Measurements from ENCODE around the gene NCKAP5.

The NCKAP5 gene

DNA sequence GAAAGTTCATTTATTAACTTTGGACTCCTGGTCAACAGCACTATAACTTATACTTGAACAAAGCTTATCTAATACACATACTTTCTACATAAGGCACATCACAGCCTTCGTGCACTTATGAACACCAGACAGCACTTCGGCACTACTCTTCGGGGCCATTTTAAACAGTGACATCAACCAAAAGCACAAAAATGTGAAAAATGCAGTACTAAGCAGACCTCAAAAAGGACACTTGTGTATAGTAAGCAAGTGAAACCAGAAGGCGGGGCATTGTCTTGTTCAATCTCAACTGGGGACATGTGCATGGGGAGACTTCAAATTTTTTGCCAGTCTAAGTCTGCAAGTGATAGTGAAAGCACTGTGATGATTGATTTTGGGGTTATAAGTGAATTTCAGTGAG lies 163.0 kb downstream of the NCKAP5 start:
- TF ChIP-seq REST (IDR thresholded peaks at IDR 0.05; ENCODE audit: insufficient replicate concordance, low read depth), result no peak
- TF ChIP-seq, protein P1, sequence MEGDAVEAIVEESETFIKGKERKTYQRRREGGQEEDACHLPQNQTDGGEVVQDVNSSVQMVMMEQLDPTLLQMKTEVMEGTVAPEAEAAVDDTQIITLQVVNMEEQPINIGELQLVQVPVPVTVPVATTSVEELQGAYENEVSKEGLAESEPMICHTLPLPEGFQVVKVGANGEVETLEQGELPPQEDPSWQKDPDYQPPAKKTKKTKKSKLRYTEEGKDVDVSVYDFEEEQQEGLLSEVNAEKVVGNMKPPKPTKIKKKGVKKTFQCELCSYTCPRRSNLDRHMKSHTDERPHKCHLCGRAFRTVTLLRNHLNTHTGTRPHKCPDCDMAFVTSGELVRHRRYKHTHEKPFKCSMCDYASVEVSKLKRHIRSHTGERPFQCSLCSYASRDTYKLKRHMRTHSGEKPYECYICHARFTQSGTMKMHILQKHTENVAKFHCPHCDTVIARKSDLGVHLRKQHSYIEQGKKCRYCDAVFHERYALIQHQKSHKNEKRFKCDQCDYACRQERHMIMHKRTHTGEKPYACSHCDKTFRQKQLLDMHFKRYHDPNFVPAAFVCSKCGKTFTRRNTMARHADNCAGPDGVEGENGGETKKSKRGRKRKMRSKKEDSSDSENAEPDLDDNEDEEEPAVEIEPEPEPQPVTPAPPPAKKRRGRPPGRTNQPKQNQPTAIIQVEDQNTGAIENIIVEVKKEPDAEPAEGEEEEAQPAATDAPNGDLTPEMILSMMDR (IDR thresholded peaks at IDR 0.05; ENCODE audit: insufficient read depth, low read length), result no peak
- TF ChIP-seq POLR2AphosphoS5 (IDR thresholded peaks at IDR 0.05; ENCODE audit: low read depth), result no peak
- no peak for TF ChIP-seq SPI1 (IDR thresholded peaks at IDR 0.05; ENCODE audit: borderline replicate concordance, low read depth)
- no peak for TF ChIP-seq GABPA (IDR thresholded peaks at IDR 0.05; ENCODE audit: low read depth)
- Histone ChIP-seq H3K4me3 (replicated peaks; ENCODE audit: insufficient read depth, low read length) (no peak overlapping the region), H3K27me3 (ENCODE audit: insufficient read depth, poor library complexity, severe bottlenecking) (no peaks in the 10 kb centered on the region), H3K27ac (replicated peaks) (no peak overlapping the region)
- no peak for DNase-seq (ENCODE audit: low read depth in 1 of 2, low spot score in 1 of 2)

GRCh38 chr2:133400411-133400810 lies 167.9 kb downstream of the NCKAP5 start:
- H3K27ac ChIP-seq (replicated peaks), result no peak overlapping the region
- no peak for DNase-seq (ENCODE audit: low read depth in 1 of 2, low spot score in 1 of 2)
- no peak for TF ChIP-seq REST (IDR thresholded peaks at IDR 0.05; ENCODE audit: insufficient replicate concordance, low read depth)
- no peak for TF ChIP-seq GABPA (IDR thresholded peaks at IDR 0.05; ENCODE audit: low read depth)
- no peak overlapping the region for H3K4me3 ChIP-seq (replicated peaks; ENCODE audit: insufficient read depth, low read length)
- no peaks in the 10 kb centered on the region for H3K27me3 ChIP-seq (ENCODE audit: insufficient read depth, poor library complexity, severe bottlenecking)

DNA sequence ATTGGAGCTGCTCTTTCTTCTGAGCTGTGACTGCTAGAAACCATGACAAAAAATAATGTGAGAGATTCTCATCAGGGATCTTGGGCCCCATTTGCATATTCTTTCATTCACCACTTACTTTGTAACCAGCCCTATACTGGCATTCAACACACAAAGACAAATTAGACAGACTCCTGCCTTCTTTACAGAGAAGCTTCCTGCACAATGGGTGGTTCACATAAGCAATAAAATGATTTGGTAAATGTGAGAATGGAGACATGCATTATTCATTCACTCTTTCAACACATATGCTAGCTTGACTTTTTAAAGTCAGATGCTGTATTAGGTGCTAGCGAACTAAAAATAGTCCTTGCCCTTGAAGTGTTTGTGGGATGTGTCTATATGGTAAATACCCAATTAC lies 174.4 kb downstream of the NCKAP5 start:
- no peak for TF ChIP-seq SPI1 (IDR thresholded peaks at IDR 0.05; ENCODE audit: borderline replicate concordance, low read depth)
- no peak for TF ChIP-seq POLR2AphosphoS5 (IDR thresholded peaks at IDR 0.05; ENCODE audit: low read depth)
- TF ChIP-seq REST (IDR thresholded peaks at IDR 0.05; ENCODE audit: insufficient replicate concordance, low read depth), result no peak
- TF ChIP-seq, protein P1 (IDR thresholded peaks at IDR 0.05; ENCODE audit: insufficient read depth, low read length), result no peak
- no peak for TF ChIP-seq GABPA (IDR thresholded peaks at IDR 0.05; ENCODE audit: low read depth)
- peaks cover 3% of the 10 kb centered on the region for H3K27me3 ChIP-seq (ENCODE audit: insufficient read depth, poor library complexity, severe bottlenecking)
- no peak overlapping the region for H3K4me3 ChIP-seq (replicated peaks; ENCODE audit: insufficient read depth, low read length)
- H3K27ac ChIP-seq (replicated peaks), result no peak overlapping the region
- no peak for DNase-seq (ENCODE audit: low read depth in 1 of 2, low spot score in 1 of 2)

- no peak for TF ChIP-seq SPI1 (IDR thresholded peaks at IDR 0.05; ENCODE audit: borderline replicate concordance, low read depth)
- TF ChIP-seq, protein P1 (IDR thresholded peaks at IDR 0.05; ENCODE audit: insufficient read depth, low read length), result no peak
- DNase-seq (ENCODE audit: low read depth in 1 of 2, low spot score in 1 of 2), result no peak
- Histone ChIP-seq H3K27me3 (ENCODE audit: insufficient read depth, poor library complexity, severe bottlenecking) (peaks cover 2% of the 10 kb centered on the region), H3K4me3 (replicated peaks; ENCODE audit: insufficient read depth, low read length) (no peak overlapping the region), H3K27ac (replicated peaks) (no peak overlapping the region)
Observed at GRCh38 chr2:133390156-133390555, 178.1 kb downstream of the NCKAP5 start.

Data from HL-60 (cell line).